HepG2 (cell line): ENCODE measurements around the gene LRRC72. TPM values are rescaled to one million over a fixed set of nuclear protein-coding genes. Genes with fewer than 3 reads are reported as not detected.

Source experiments
- ATAC-seq: fragments of 200-7000 bp; cut with Tn5 transposase; 3 replicates; pipeline ENCODE4 v1.9.1; 2020; ENCODE audit warnings: mild to moderate bottlenecking, moderate library complexity
- BruUV-seq: library from RNA; stranded (reverse); fragments of 400-500 nt; replicated peaks from 2 replicates; lab custom pipeline; 2021; lab: Mats Ljungman, UMichigan
- CTCF ChIA-PET: fragments of 300-600 bp; formaldehyde crosslinking; extraction: SDS; loops from one replicate; lab custom pipeline; 2021; ENCODE audit warnings: low total read pairs, inconsistent platforms, low intra/inter-chr PET ratio; lab: Yijun Ruan, JAX
- POLR2A ChIA-PET: fragments of 350-600 bp; sonication (Branson Sonifier 250); formaldehyde crosslinking; loops from one replicate; lab custom pipeline; 2020; ENCODE audit warnings: antibody characterized with exemption, inconsistent platforms; lab: Yijun Ruan, JAX
- DNase-seq: peaks from one replicate; pipeline ENCODE4 v3.0.0-alpha.2; 2015; ENCODE audit warnings: low spot score
- FAIRE-seq: peaks from 3 replicates; lab custom pipeline; 2011; peaks lifted over from hg19 to GRCh38; lab: Jason Lieb, UNC
- H2AFZ ChIP-seq: one replicate; pipeline ENCODE4 v1.6.1; 2011; ENCODE audit warnings: low read length, inconsistent platforms
- H3K27ac ChIP-seq: fragments of 300-600 bp; 3 replicates; pipeline ENCODE4 v1.8.0; 2011; ENCODE audit warnings: mixed run types, mild to moderate bottlenecking, mixed read lengths, low read length, inconsistent platforms; ENCODE audit not compliant: insufficient read depth; ENCODE audit errors: extremely low read length
- H3K27me3 ChIP-seq, 2 experiments: fragments of 200-600 bp in 1 of 2; 2 replicates in 1 of 2; 3 replicates in 1 of 2; pipeline versions ENCODE4 v1.6.0 to v1.8.0; 2011; ENCODE audit warnings: low read length in 2 of 2, mild to moderate bottlenecking in 2 of 2, moderate library complexity in 2 of 2, inconsistent platforms in 1 of 2; ENCODE audit not compliant: insufficient read depth in 2 of 2, control insufficient read depth in 1 of 2
- H3K36me3 ChIP-seq, 2 experiments: fragments of 200-600 bp in 1 of 2; replicated peaks in 1 of 2; 2 replicates in 1 of 2; 3 replicates in 1 of 2; pipeline versions ENCODE4 v1.5.1 to v1.8.0; 2011; ENCODE audit warnings: low read length in 2 of 2, inconsistent platforms in 1 of 2; ENCODE audit not compliant: insufficient read depth in 2 of 2, control insufficient read depth in 1 of 2
- H3K4me1 ChIP-seq: 2 replicates; pipeline ENCODE4 v1.5.1; 2012; ENCODE audit warnings: low read length, inconsistent platforms; ENCODE audit not compliant: insufficient read depth
- H3K4me2 ChIP-seq: 2 replicates; pipeline ENCODE4 v1.6.0; 2011; ENCODE audit warnings: low read depth, low read length, inconsistent platforms
- H3K4me3 ChIP-seq, 3 experiments: fragments of 200-600 bp in 1 of 3; sonication (generic), shearing (Covaris generic) in 1 of 3; replicated peaks in 1 of 3; 2 replicates each; pipeline ENCODE4 v1.5.1; 2011 to 2016; ENCODE audit warnings: low read length in 3 of 3, inconsistent platforms in 2 of 3, low read depth in 2 of 3, mild to moderate bottlenecking in 2 of 3, control low read depth in 1 of 3, mixed read lengths in 1 of 3; ENCODE audit not compliant: insufficient read depth in 1 of 3
- H3K79me2 ChIP-seq: one replicate; pipeline ENCODE4 v1.6.1; 2011; ENCODE audit warnings: low read length, inconsistent platforms; ENCODE audit not compliant: insufficient read depth
- H3K9ac ChIP-seq: 2 replicates; pipeline ENCODE4 v1.6.0; 2011; ENCODE audit warnings: mild to moderate bottlenecking, low read depth, low read length, inconsistent platforms; ENCODE audit not compliant: insufficient read depth
- H3K9me3 ChIP-seq: 2 replicates; pipeline ENCODE4 v1.5.1; 2012; ENCODE audit warnings: mild to moderate bottlenecking, low read length
- H4K20me1 ChIP-seq: 2 replicates; pipeline ENCODE4 v1.6.0; 2011; ENCODE audit warnings: inconsistent platforms, mild to moderate bottlenecking, low read length, moderate library complexity; ENCODE audit not compliant: insufficient read depth
- ASH2L ChIP-seq: fragments of 300-600, 200-600 bp; sonication (generic); IDR thresholded peaks from 2 replicates; pipeline ENCODE4 v1.7.0; 2017; ENCODE audit warnings: low read depth, mild to moderate bottlenecking, moderate library complexity, mixed read lengths, low read length; ENCODE audit not compliant: insufficient read length
- GLI4 ChIP-seq: sonication (generic); formaldehyde crosslinking; IDR thresholded peaks from 2 replicates; pipeline ENCODE4 v1.5.1; 2020; ENCODE audit warnings: missing genetic modification reagents, mild to moderate bottlenecking, moderate library complexity, borderline replicate concordance
- KMT2B ChIP-seq: IDR thresholded peaks from 2 replicates; pipeline ENCODE4 v1.6.1; 2016; ENCODE audit warnings: missing genetic modification reagents, missing compliant biosample characterization
- MAX ChIP-seq: IDR thresholded peaks from 2 replicates; pipeline ENCODE4 v1.6.1; 2012; ENCODE audit warnings: inconsistent platforms
- MEF2D ChIP-seq: sonication (generic); formaldehyde crosslinking; IDR thresholded peaks from 2 replicates; pipeline ENCODE4 v1.5.1; 2020; ENCODE audit warnings: mild to moderate bottlenecking, missing genetic modification reagents
- MLX ChIP-seq: IDR thresholded peaks from 2 replicates; pipeline ENCODE4 v1.6.1; 2016
- ZNF333 ChIP-seq: sonication (generic); formaldehyde crosslinking; IDR thresholded peaks from 2 replicates; pipeline ENCODE4 v1.4.0; 2020; ENCODE audit warnings: mild to moderate bottlenecking, missing genetic modification reagents, borderline replicate concordance
- ZNF468 ChIP-seq: sonication (generic); formaldehyde crosslinking; IDR thresholded peaks from 2 replicates; pipeline ENCODE4 v1.8.0; 2022; ENCODE audit warnings: mild to moderate bottlenecking, moderate library complexity, missing genetic modification reagents
- WGBS: methylation state at CpG from one replicate; pipeline ENCODE4 v1.1.6; 2017; ENCODE audit warnings: low lambda C conversion rate; 5-methylcytosine and 5-hydroxymethylcytosine counted together
- in situ Hi-C: cut with HindIII; loops from 2 replicates; pipeline ENCODE4 v1.10.0; 2017; ENCODE audit warnings: low pct_unique_long_range_greater_than_20kb; ENCODE audit not compliant: extremely low pct_ligation_motif_present
- intact Hi-C: fragments of 100-400 bp; cut with micrococcal nuclease; formaldehyde crosslinking; loops from one replicate; pipeline ENCODE4 v1.10.0; 2022; ENCODE audit not compliant: unreplicated experiment
- polyA plus RNA-seq, 8 experiments: library from polyadenylated mRNA; depleted of rRNA in 3 of 8; stranded (reverse) in 7 of 8; unstranded in 1 of 8; fragments of >200 nt; fragmentation: Illumina TruSeq in 4 of 8; extraction: Trizol in 4 of 8; gene quantifications; 2 replicates each; pipeline versions ENCODE4 v1.2.1 to v1.2.3, GENCODE V29; 2011 to 2016; ENCODE audit warnings: low read depth in 4 of 8, missing spikeins in 1 of 8, mixed read lengths in 1 of 8; ENCODE audit not compliant: insufficient read depth in 1 of 8
- total RNA-seq, 5 experiments: library from RNA; depleted of rRNA; stranded (reverse); fragments of >200 nt; fragmentation: Illumina TruSeq; extraction: Trizol; gene quantifications; 2 replicates each; pipeline ENCODE4 v1.2.3, GENCODE V29; 2016; ENCODE audit warnings: low read depth in 1 of 5
- TF ChIP-seq, protein P1 (sequence below): sonication (generic); formaldehyde crosslinking; IDR thresholded peaks from 2 replicates; pipeline ENCODE4 v1.5.0; 2020; ENCODE audit warnings: mild to moderate bottlenecking, missing genetic modification reagents
- TF ChIP-seq, protein P2 (sequence below): sonication (generic); formaldehyde crosslinking; IDR thresholded peaks from 2 replicates; pipeline ENCODE4 v1.4.0; 2020; ENCODE audit warnings: missing genetic modification reagents

LRRC72 gene
- total and polyA plus RNA-seq, 2 of the 13 experiments (the other 11 are each of a cell fraction or from before 2014, with no cell fraction given) = not detected

DNA sequence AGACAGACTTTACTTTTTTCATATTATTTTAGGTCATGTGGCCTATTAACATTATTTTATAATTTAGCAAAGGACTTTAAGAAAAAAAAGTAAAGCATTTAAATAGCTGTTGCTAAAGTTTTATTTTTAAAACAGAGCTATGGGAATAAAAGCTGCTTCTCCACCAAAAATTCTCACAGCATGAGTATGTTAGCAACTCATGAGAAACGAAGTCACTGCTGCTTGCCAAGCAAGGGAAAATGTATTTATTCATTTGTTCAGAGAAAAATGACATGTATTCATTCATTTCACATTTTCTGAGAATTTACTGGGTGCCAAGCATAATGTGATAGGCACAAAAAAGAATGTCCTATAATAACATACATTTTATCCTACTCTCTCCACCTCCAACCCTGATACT lies 5.1 kb downstream of the LRRC72 start:
- no peak overlapping the region for H2AFZ ChIP-seq
- H4K20me1 ChIP-seq = no peaks in the 10 kb centered on the region
- TF ChIP-seq MLX (CRISPR knock-in tag) (no peak), GLI4 (CRISPR knock-in tag) (no peak), KMT2B (CRISPR knock-in tag) (no peak)
- no peak overlapping the region for H3K4me2 ChIP-seq
- H3K9ac ChIP-seq = no peak overlapping the region
- H3K9me3 ChIP-seq = no peaks in the 10 kb centered on the region
- POLR2A ChIA-PET = no interaction called here
- CTCF ChIA-PET = no interaction called here
- intact Hi-C loops = no loop called here
- no peak overlapping the region for H3K27ac ChIP-seq
- FAIRE-seq (no peak), ATAC-seq (no peak), DNase-seq (no peak)
- no peaks in the 10 kb centered on the region for H3K36me3 ChIP-seq
- BruUV-seq = no TSS peak
- H3K27me3 ChIP-seq = no peaks in the 10 kb centered on the region
- no peaks in the 10 kb centered on the region for H3K79me2 ChIP-seq
- no peak overlapping the region for H3K4me3 ChIP-seq
- no peaks in the 10 kb centered on the region for H3K4me1 ChIP-seq
- WGBS = 0% methylated on average over 1 of the region's 1 CpG
- in situ Hi-C loops = no loop called here

- intact Hi-C loops = no loop called here
- POLR2A ChIA-PET = no interaction called here
- H3K9ac ChIP-seq = no peak overlapping the region
- TF ChIP-seq MAX (no peak), ASH2L (no peak), ZNF468 (CRISPR knock-in tag) (no peak), ZNF333 (CRISPR knock-in tag) (no peak), MEF2D (CRISPR knock-in tag) (no peak)
- TF ChIP-seq, protein P1, sequence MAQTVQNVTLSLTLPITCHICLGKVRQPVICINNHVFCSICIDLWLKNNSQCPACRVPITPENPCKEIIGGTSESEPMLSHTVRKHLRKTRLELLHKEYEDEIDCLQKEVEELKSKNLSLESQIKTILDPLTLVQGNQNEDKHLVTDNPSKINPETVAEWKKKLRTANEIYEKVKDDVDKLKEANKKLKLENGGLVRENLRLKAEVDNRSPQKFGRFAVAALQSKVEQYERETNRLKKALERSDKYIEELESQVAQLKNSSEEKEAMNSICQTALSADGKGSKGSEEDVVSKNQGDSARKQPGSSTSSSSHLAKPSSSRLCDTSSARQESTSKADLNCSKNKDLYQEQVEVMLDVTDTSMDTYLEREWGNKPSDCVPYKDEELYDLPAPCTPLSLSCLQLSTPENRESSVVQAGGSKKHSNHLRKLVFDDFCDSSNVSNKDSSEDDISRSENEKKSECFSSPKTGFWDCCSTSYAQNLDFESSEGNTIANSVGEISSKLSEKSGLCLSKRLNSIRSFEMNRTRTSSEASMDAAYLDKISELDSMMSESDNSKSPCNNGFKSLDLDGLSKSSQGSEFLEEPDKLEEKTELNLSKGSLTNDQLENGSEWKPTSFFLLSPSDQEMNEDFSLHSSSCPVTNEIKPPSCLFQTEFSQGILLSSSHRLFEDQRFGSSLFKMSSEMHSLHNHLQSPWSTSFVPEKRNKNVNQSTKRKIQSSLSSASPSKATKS (CRISPR knock-in tag) = no peak
- TF ChIP-seq, protein P2, sequence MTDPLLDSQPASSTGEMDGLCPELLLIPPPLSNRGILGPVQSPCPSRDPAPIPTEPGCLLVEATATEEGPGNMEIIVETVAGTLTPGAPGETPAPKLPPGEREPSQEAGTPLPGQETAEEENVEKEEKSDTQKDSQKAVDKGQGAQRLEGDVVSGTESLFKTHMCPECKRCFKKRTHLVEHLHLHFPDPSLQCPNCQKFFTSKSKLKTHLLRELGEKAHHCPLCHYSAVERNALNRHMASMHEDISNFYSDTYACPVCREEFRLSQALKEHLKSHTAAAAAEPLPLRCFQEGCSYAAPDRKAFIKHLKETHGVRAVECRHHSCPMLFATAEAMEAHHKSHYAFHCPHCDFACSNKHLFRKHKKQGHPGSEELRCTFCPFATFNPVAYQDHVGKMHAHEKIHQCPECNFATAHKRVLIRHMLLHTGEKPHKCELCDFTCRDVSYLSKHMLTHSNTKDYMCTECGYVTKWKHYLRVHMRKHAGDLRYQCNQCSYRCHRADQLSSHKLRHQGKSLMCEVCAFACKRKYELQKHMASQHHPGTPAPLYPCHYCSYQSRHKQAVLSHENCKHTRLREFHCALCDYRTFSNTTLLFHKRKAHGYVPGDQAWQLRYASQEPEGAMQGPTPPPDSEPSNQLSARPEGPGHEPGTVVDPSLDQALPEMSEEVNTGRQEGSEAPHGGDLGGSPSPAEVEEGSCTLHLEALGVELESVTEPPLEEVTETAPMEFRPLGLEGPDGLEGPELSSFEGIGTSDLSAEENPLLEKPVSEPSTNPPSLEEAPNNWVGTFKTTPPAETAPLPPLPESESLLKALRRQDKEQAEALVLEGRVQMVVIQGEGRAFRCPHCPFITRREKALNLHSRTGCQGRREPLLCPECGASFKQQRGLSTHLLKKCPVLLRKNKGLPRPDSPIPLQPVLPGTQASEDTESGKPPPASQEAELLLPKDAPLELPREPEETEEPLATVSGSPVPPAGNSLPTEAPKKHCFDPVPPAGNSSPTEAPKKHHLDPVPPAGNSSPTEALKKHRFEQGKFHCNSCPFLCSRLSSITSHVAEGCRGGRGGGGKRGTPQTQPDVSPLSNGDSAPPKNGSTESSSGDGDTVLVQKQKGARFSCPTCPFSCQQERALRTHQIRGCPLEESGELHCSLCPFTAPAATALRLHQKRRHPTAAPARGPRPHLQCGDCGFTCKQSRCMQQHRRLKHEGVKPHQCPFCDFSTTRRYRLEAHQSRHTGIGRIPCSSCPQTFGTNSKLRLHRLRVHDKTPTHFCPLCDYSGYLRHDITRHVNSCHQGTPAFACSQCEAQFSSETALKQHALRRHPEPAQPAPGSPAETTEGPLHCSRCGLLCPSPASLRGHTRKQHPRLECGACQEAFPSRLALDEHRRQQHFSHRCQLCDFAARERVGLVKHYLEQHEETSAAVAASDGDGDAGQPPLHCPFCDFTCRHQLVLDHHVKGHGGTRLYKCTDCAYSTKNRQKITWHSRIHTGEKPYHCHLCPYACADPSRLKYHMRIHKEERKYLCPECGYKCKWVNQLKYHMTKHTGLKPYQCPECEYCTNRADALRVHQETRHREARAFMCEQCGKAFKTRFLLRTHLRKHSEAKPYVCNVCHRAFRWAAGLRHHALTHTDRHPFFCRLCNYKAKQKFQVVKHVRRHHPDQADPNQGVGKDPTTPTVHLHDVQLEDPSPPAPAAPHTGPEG = no peak
Observed at GRCh38 chr7:16532272-16532671, 5.6 kb downstream of the LRRC72 start.

More at GRCh38 chr7:16532272-16532671, 5.6 kb downstream of the LRRC72 start:
- CTCF ChIA-PET = no interaction called here
- DNase-seq = no peak
- no peak overlapping the region for H3K4me3 ChIP-seq
- in situ Hi-C loops = no loop called here
- no peak for FAIRE-seq
- no peaks in the 10 kb centered on the region for H4K20me1 ChIP-seq
- no peaks in the 10 kb centered on the region for H3K9me3 ChIP-seq
- BruUV-seq = no TSS peak
- H3K27me3 ChIP-seq = no peaks in the 10 kb centered on the region
- no peaks in the 10 kb centered on the region for H3K4me1 ChIP-seq
- WGBS = 0% methylated on average over 1 of the region's 1 CpG
- no peak for ATAC-seq
- no peaks in the 10 kb centered on the region for H3K79me2 ChIP-seq
- H2AFZ ChIP-seq = no peak overlapping the region
- no peak overlapping the region for H3K4me2 ChIP-seq
- H3K36me3 ChIP-seq = no peaks in the 10 kb centered on the region
- H3K27ac ChIP-seq = no peak overlapping the region
